ENCODE measurements around the gene CLHC1.
"Not testable (repeated sequence)": the region's sequence is repeated elsewhere in the genome, so short reads cannot be mapped to it uniquely, and the experiment has no call there.

CLHC1 gene

DNA sequence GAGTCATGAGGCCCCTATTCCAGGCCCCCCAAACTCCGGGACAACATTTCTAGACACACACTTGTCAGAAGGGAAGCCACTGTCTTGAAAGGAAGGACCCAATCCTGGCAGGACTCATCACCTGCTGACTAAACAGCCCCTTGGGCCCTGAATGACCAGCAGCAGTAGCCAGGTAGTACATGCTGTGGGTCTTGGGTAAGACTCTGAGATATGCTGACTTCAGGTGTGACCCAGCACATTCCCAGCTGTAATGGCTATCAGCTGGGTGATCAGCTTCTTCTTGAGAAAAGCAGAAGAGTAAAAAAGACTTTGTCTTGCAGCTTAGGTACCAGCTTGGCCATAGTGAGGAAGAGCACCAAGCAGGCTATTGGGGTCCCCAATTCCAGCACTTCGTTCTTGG, 35.6 kb downstream of the CLHC1 start:
- H3K4me1 ChIP-seq (ENCODE audit: control insufficient read depth, low read depth, low read length), result no peaks in the 10 kb centered on the region
- H3K27ac ChIP-seq (ENCODE audit: low read length), result no peak overlapping the region
- H3K4me3 ChIP-seq (ENCODE audit: low read length), result no peak overlapping the region
- H3K27me3 ChIP-seq (ENCODE audit: control insufficient read depth, insufficient read depth, low read length), result no peaks in the 10 kb centered on the region
- no peak overlapping the region for H3K9ac ChIP-seq (ENCODE audit: low read length)
- H3K36me3 ChIP-seq (ENCODE audit: control insufficient read depth, low read depth, low read length), result no peaks in the 10 kb centered on the region
- H3K9me3 ChIP-seq (ENCODE audit: control insufficient read depth, low read depth, low read length), result no peaks in the 10 kb centered on the region

GRCh38 chr2:55191888-55192287, 40.2 kb downstream of the CLHC1 start:
- not testable (repeated sequence) for H3K9me3 ChIP-seq (ENCODE audit: control insufficient read depth, low read depth, low read length); H3K27ac ChIP-seq (ENCODE audit: low read length)

GRCh38 chr2:55186837-55187236, 45.3 kb downstream of the CLHC1 start:
- H3K4me1 ChIP-seq (ENCODE audit: control insufficient read depth, low read depth, low read length); H3K36me3 ChIP-seq (ENCODE audit: control insufficient read depth, low read depth, low read length); H3K27me3 ChIP-seq (ENCODE audit: control insufficient read depth, insufficient read depth, low read length); H3K9me3 ChIP-seq (ENCODE audit: control insufficient read depth, low read depth, low read length); H3K27ac ChIP-seq (ENCODE audit: low read length); H3K4me3 ChIP-seq (ENCODE audit: low read length); H3K9ac ChIP-seq (ENCODE audit: low read length): not testable (repeated sequence)

More at GRCh38 chr2:55191888-55192287, 40.2 kb downstream of the CLHC1 start:
- H3K4me1 ChIP-seq (ENCODE audit: control insufficient read depth, low read depth, low read length); H3K9ac ChIP-seq (ENCODE audit: low read length); H3K36me3 ChIP-seq (ENCODE audit: control insufficient read depth, low read depth, low read length); H3K4me3 ChIP-seq (ENCODE audit: low read length); H3K27me3 ChIP-seq (ENCODE audit: control insufficient read depth, insufficient read depth, low read length): not testable (repeated sequence)

DNA sequence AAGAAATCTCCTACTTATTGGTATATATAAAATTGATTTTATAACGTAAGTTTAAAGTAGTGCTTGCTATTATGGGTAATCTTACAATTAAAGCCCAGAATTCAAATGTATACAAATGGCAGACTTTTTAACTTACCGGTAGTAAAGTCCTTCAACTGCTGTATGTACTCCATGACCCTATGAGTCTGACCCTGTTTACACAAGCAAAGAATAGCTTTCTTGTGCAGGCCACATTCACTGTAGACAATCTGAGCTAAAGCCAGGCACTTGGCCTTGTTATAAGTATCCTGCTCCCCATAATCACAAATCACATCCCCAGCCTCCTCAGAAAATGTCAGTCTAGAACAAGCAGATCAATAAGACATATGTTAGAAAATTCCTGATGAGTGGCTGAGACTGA, 51.7 kb downstream of the CLHC1 start:
- Histone ChIP-seq H3K27ac (ENCODE audit: low read length) (no peak overlapping the region), H3K9ac (ENCODE audit: low read length) (no peak overlapping the region), H3K4me3 (ENCODE audit: low read length) (no peak overlapping the region), H3K27me3 (ENCODE audit: control insufficient read depth, insufficient read depth, low read length) (no peaks in the 10 kb centered on the region), H3K36me3 (ENCODE audit: control insufficient read depth, low read depth, low read length) (no peaks in the 10 kb centered on the region), H3K9me3 (ENCODE audit: control insufficient read depth, low read depth, low read length) (no peaks in the 10 kb centered on the region), H3K4me1 (ENCODE audit: control insufficient read depth, low read depth, low read length) (no peaks in the 10 kb centered on the region)

- Histone ChIP-seq H3K27me3 (ENCODE audit: control insufficient read depth, insufficient read depth, low read length) (no peaks in the 10 kb centered on the region), H3K27ac (ENCODE audit: low read length) (no peak overlapping the region), H3K4me1 (ENCODE audit: control insufficient read depth, low read depth, low read length) (peaks cover 13% of the 10 kb centered on the region), H3K36me3 (ENCODE audit: control insufficient read depth, low read depth, low read length) (no peaks in the 10 kb centered on the region), H3K4me3 (ENCODE audit: low read length) (no peak overlapping the region), H3K9me3 (ENCODE audit: control insufficient read depth, low read depth, low read length) (no peaks in the 10 kb centered on the region), H3K9ac (ENCODE audit: low read length) (no peak overlapping the region)
Observed at GRCh38 chr2:55176094-55176415, 56.0 kb downstream of the CLHC1 start.

DNA sequence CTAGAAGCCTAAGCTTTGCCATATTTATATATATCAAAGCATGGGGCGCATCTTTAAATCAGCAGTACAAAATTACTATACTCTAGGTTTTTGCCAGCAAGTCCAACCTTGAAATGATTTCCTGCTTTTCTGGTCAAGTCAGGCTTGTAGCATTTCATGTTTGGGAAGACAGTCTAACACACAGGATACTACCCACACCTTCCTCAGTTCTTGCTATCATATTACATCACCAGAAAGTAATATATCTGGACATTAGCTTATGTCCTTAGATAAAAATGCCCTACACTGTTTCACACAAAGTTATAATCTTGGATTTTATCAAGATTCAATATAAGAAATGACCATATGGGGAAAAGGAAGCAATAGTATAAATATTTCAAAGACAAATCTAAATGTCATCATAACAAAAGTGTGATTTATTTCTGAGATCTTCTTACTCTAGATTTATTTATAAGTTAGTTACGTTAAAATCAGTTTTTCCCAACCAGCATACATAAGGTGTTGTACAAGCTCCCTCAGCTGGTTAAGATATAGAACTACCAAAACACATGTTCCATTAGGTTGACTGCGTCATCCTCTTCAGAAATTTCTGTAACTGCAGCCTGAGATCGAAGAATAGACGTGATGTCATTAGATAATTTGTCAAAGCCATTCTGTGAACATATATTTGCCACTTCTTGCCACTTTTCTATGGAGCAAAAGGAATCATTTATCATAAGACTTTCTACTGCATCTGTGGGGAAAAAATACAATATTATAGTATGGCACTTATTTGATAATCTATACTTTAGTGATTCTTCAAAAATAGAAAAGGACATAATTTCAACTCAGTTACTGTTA, 56.6 kb downstream of the CLHC1 start:
- no peak overlapping the region for H3K9ac ChIP-seq (ENCODE audit: low read length)
- H3K4me1 ChIP-seq (ENCODE audit: control insufficient read depth, low read depth, low read length), result peaks cover 13% of the 10 kb centered on the region
- no peaks in the 10 kb centered on the region for H3K9me3 ChIP-seq (ENCODE audit: control insufficient read depth, low read depth, low read length)
- no peaks in the 10 kb centered on the region for H3K36me3 ChIP-seq (ENCODE audit: control insufficient read depth, low read depth, low read length)
- H3K27me3 ChIP-seq (ENCODE audit: control insufficient read depth, insufficient read depth, low read length), result no peaks in the 10 kb centered on the region
- H3K4me3 ChIP-seq (ENCODE audit: low read length), result no peak overlapping the region
- H3K27ac ChIP-seq (ENCODE audit: low read length), result no peak overlapping the region

DNA sequence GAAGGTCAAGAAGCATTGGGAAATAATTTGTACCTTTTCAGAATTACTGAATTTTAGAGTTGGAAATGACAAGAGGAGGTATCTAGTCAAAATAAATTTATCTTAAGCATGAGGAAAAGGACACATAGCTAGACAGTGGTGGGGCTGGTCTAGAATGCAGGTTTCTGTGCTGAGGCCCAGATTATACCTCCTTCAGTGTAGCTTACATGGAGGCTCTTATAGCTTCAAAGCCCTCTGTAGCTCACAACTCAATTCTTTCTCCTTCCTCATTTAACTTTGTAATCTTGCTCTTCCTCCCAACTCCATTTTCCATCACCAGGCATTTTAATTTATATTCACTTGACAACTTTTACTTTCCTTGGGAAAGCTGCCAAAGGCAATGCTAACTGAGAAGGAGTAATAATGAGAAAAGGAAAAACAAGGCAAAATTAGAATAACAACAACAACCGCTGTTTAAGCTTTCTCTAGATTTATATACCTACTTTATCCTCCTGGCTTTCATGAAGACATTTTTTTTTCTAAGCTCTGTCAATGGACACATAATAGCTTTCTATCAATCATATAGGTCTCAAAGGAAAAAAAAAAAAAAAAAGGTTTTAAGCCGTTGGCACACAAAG, 58.5 kb downstream of the CLHC1 start:
- Histone ChIP-seq H3K27me3 (ENCODE audit: control insufficient read depth, insufficient read depth, low read length) (no peaks in the 10 kb centered on the region), H3K36me3 (ENCODE audit: control insufficient read depth, low read depth, low read length) (no peaks in the 10 kb centered on the region), H3K27ac (ENCODE audit: low read length) (no peak overlapping the region), H3K9ac (ENCODE audit: low read length) (no peak overlapping the region), H3K9me3 (ENCODE audit: control insufficient read depth, low read depth, low read length) (no peaks in the 10 kb centered on the region), H3K4me3 (ENCODE audit: low read length) (no peak overlapping the region), H3K4me1 (ENCODE audit: control insufficient read depth, low read depth, low read length) (peaks cover 13% of the 10 kb centered on the region)

DNA sequence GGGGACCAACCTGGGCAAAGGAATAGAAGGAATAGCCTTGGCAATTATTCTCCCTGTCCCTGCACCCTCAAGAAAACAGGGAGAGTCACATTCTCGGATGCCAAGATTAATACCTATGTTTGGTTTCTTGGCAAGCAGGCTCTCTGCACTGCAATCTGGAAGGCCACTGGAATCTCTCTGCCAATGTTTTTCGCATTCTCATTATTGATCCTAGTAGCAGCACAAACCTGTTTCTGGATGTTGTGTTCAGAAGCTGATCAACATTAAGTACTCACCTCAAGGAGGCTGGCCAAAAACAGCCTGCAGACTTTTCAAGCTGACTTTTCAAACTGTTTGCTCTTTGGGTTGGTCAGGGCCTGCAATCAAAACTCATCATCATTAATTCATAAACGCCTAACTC, 62.2 kb downstream of the CLHC1 start:
- Histone ChIP-seq H3K9me3 (ENCODE audit: control insufficient read depth, low read depth, low read length) (no peaks in the 10 kb centered on the region), H3K36me3 (ENCODE audit: control insufficient read depth, low read depth, low read length) (no peaks in the 10 kb centered on the region), H3K4me3 (ENCODE audit: low read length) (no peak overlapping the region), H3K27ac (ENCODE audit: low read length) (no peak overlapping the region), H3K9ac (ENCODE audit: low read length) (no peak overlapping the region), H3K4me1 (ENCODE audit: control insufficient read depth, low read depth, low read length) (peaks cover 16% of the 10 kb centered on the region), H3K27me3 (ENCODE audit: control insufficient read depth, insufficient read depth, low read length) (no peaks in the 10 kb centered on the region)

DNA sequence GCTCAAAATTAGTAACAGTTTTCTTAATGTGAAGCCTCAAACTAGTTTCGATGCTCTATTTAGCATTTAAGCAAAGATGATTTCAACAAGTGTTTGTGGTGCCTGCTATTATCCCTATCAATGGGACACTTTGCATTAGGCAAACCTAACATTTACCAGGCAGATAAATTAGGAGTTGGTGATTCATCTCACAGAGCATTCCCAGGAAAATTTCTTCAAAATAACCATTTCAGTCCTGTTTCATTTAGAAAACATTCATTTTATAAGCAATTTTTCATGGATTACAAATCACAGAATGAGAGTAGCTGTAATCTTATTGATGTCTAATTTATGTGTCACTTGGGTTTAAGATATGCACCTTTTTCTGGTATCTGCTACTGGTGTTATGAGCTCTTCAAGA, 62.7 kb downstream of the CLHC1 start:
- Histone ChIP-seq H3K9me3 (ENCODE audit: control insufficient read depth, low read depth, low read length) (no peaks in the 10 kb centered on the region), H3K4me1 (ENCODE audit: control insufficient read depth, low read depth, low read length) (peaks cover 16% of the 10 kb centered on the region), H3K27ac (ENCODE audit: low read length) (no peak overlapping the region), H3K27me3 (ENCODE audit: control insufficient read depth, insufficient read depth, low read length) (no peaks in the 10 kb centered on the region), H3K4me3 (ENCODE audit: low read length) (no peak overlapping the region), H3K36me3 (ENCODE audit: control insufficient read depth, low read depth, low read length) (no peaks in the 10 kb centered on the region), H3K9ac (ENCODE audit: low read length) (no peak overlapping the region)

DNA sequence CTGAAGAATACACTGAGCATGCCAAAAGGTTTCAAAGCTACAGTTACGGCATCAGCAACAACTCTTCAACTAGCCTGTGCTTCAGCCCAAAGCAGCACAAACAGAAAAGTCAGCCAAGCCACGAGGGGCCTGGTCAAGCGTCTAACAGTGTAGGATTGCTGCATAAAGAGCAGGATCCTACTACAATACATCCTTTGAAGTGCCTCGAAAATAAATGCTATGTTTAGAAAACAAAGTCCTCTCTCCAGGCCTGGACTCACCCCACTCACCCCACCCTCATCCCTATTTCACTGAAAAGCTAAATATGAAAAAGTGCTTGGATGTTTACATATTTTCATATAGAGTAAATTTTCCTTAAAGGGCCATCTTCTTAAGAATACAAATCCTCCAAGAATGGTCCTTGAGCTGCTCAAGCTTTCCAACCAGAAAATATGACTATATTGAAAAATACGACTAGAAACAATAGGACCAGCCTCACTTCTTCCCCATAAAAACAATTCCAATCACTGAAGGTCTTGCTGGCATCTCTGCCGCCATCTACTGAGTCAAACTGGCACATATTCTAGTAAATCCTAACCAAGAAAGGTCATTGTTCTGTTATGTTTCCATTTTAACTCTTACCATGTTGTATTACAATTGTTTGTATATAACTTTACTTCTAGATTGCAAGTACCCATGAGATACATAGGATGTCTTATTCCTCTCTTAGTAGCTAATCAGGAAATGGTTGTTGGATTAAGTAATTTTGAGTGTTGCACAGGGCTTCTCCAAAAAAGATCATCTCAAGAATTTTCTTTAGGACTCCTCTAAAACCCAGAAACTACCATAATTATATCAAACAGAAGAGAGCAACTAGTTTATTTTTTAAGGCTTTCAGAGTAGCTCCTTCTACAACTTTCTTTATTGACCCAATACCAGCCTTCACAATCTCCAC, 63.6 kb downstream of the CLHC1 start:
- no peaks in the 10 kb centered on the region for H3K36me3 ChIP-seq (ENCODE audit: control insufficient read depth, low read depth, low read length)
- H3K4me1 ChIP-seq (ENCODE audit: control insufficient read depth, low read depth, low read length), result peaks cover 11% of the 10 kb centered on the region
- no peak overlapping the region for H3K27ac ChIP-seq (ENCODE audit: low read length)
- H3K9ac ChIP-seq (ENCODE audit: low read length), result no peak overlapping the region
- H3K27me3 ChIP-seq (ENCODE audit: control insufficient read depth, insufficient read depth, low read length), result no peaks in the 10 kb centered on the region
- H3K4me3 ChIP-seq (ENCODE audit: low read length), result no peak overlapping the region
- H3K9me3 ChIP-seq (ENCODE audit: control insufficient read depth, low read depth, low read length), result no peaks in the 10 kb centered on the region

DNA sequence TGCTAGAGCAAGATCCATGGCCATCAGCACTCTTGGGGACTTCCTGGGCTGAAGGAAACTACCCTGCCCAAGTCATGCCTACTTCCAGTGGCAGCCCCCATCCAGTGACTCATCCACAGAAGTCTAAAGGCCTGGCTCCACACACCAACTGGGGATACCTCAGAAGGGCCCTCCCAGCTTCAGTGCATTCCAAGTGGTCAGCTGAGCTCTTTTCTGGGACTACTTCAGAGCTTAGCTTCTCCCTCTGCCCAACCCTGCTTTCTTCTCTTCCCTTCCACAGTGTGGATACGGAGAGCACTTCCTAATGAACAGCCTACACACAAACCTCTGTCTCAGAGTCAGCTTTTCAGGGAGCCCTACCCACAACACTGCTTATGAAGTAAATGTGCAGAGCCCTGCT, 66.5 kb downstream of the CLHC1 start:
- no peaks in the 10 kb centered on the region for H3K27me3 ChIP-seq (ENCODE audit: control insufficient read depth, insufficient read depth, low read length)
- no peaks in the 10 kb centered on the region for H3K36me3 ChIP-seq (ENCODE audit: control insufficient read depth, low read depth, low read length)
- H3K9me3 ChIP-seq (ENCODE audit: control insufficient read depth, low read depth, low read length), result no peaks in the 10 kb centered on the region
- H3K9ac ChIP-seq (ENCODE audit: low read length), result no peak overlapping the region
- no peak overlapping the region for H3K27ac ChIP-seq (ENCODE audit: low read length)
- H3K4me3 ChIP-seq (ENCODE audit: low read length), result no peak overlapping the region
- H3K4me1 ChIP-seq (ENCODE audit: control insufficient read depth, low read depth, low read length), result peaks cover 15% of the 10 kb centered on the region
